ENCODE measurements around the gene RHOT2.

GRCh38 chr16:633336-634050 is 34.4 kb upstream of the RHOT2 start:
- TF ChIP-seq CTCF (conservative IDR thresholded peaks at IDR 0.05) (no peak), EZH2 (IDR thresholded peaks at IDR 0.05; ENCODE audit: low read depth) (no peak)

All from PC-9 (cell line).